HG02885 (cell line): ENCODE results near the gene VTA1.

Source experiments
- ATAC-seq: cut with Tn5 transposase; IDR thresholded peaks from one replicate; pipeline ENCODE4 v1.9.1; 2021; ENCODE audit warnings: mild to moderate bottlenecking; ENCODE audit not compliant: unreplicated experiment, poor library complexity

VTA1 gene

GRCh38 chr6:142258757-142259156 lies 111.7 kb downstream of the VTA1 start:
- ATAC-seq = no peak

GRCh38 chr6:142260748-142261147 lies 113.7 kb downstream of the VTA1 start:
- no peak for ATAC-seq

GRCh38 chr6:142262231-142262630 lies 115.2 kb downstream of the VTA1 start:
- ATAC-seq = no peak

- ATAC-seq = no peak
Measured at GRCh38 chr6:142265476-142265875, 118.4 kb downstream of the VTA1 start.

- no peak for ATAC-seq
Measured at GRCh38 chr6:142266060-142266459, 119.0 kb downstream of the VTA1 start.

GRCh38 chr6:142271476-142271875 lies 124.4 kb downstream of the VTA1 start:
- ATAC-seq = no peak
